Metanephros (tissue), 1 donor: ENCODE data around the gene SLC6A7. TPM values are rescaled to one million over a fixed set of nuclear protein-coding genes. Genes with fewer than 3 reads are reported as not detected.

Experiments
- total RNA-seq: library from RNA; depleted of rRNA; stranded (reverse); fragments of >200 nt; gene quantifications from one replicate; pipeline ENCODE4 v1.2.3, GENCODE V29; 2014

SLC6A7 gene
- 0.06 TPM for total RNA-seq

GRCh38 chr5:150189728-150190502 is at the start of gene SLC6A7:
Gene SLC6A7 (plus strand): TSS chr5:150190062. CDS start chr5:150190328, 266 bp downstream.

GRCh38 chr5:150155258-150156026 is 34.4 kb upstream of the SLC6A7 start, which contains the start of gene PDGFRB:
Gene PDGFRB (minus strand): TSS chr5:150155845. CDS start chr5:150137047, 18,798 bp downstream.

GRCh38 chr5:150166650-150167511 is 23.0 kb upstream of the SLC6A7 start, which contains the start of gene CDX1:
Gene CDX1 (plus strand): TSS chr5:150166778. CDS start chr5:150166877, 99 bp downstream.

Other genes with a start within 250 kb of the SLC6A7 start
- gene PDE6A, start 245.3 kb upstream of the SLC6A7 start, total RNA-seq: 0.06 TPM
- 15.8 TPM for gene SLC26A2, start 229.3 kb upstream of the SLC6A7 start, total RNA-seq
- 5.3 TPM for gene TIGD6, start 189.4 kb upstream of the SLC6A7 start, total RNA-seq
- gene HMGXB3, start 189.3 kb upstream of the SLC6A7 start, total RNA-seq: 39.6 TPM
- gene CSF1R, start 103.5 kb upstream of the SLC6A7 start, total RNA-seq: 39.5 TPM
- gene PDGFRB, start 34.2 kb upstream of the SLC6A7 start, total RNA-seq: 182 TPM
- 0.18 TPM for gene CDX1, start 23.3 kb upstream of the SLC6A7 start, total RNA-seq
- 14.4 TPM for gene CAMK2A, start 99.7 kb downstream of the SLC6A7 start, total RNA-seq
- gene ARSI, start 112.8 kb downstream of the SLC6A7 start, total RNA-seq: 5.3 TPM
- 22.4 TPM for gene TCOF1, start 167.6 kb downstream of the SLC6A7 start, total RNA-seq
- gene CD74, start 222.8 kb downstream of the SLC6A7 start, total RNA-seq: 619 TPM